DND-41 (cell line): ENCODE measurements around the gene WBP1L.

Experiments
- ATAC-seq: fragments of 200-7000 bp; cut with Tn5 transposase; 3 replicates; pipeline ENCODE4 v1.9.1; 2021; ENCODE audit warnings: low read depth; ENCODE audit not compliant: insufficient read depth
- DNase-seq: peaks from one replicate; pipeline ENCODE4 v3.0.0-alpha.2; 2020
- H2AFZ ChIP-seq: 2 replicates; pipeline ENCODE4 v1.6.0; 2012; ENCODE audit warnings: low read depth, low read length
- H3K27ac ChIP-seq: 2 replicates; pipeline ENCODE4 v1.5.1; 2012; ENCODE audit warnings: low read length, inconsistent platforms
- H3K27me3 ChIP-seq: fragments of 200-600 bp; sonication (generic); 2 replicates; pipeline ENCODE4 v1.6.0; 2012; ENCODE audit warnings: low read length, mild to moderate bottlenecking, inconsistent platforms; ENCODE audit not compliant: insufficient read depth, poor library complexity
- H3K36me3 ChIP-seq: 2 replicates; pipeline ENCODE4 v1.5.1; 2012; ENCODE audit warnings: low read length, inconsistent platforms; ENCODE audit not compliant: insufficient read depth
- H3K4me1 ChIP-seq: 2 replicates; pipeline ENCODE4 v1.5.1; 2012; ENCODE audit warnings: mild to moderate bottlenecking, low read length; ENCODE audit not compliant: insufficient read depth
- H3K4me2 ChIP-seq: 2 replicates; pipeline ENCODE4 v1.6.0; 2012; ENCODE audit warnings: mild to moderate bottlenecking, moderate library complexity, low read length, inconsistent platforms; ENCODE audit not compliant: insufficient read depth
- H3K4me3 ChIP-seq, 2 experiments: fragments of 200-600 bp in 1 of 2; shearing (Covaris generic) in 1 of 2; 2 replicates each; pipeline ENCODE4 v1.5.1; 2012 to 2016; ENCODE audit warnings: inconsistent platforms in 2 of 2, low read length in 2 of 2, mild to moderate bottlenecking in 2 of 2, low read depth in 1 of 2, moderate library complexity in 1 of 2
- H3K79me2 ChIP-seq: 2 replicates; pipeline ENCODE4 v1.6.0; 2012; ENCODE audit warnings: low read length, inconsistent platforms; ENCODE audit not compliant: insufficient read depth
- H3K9ac ChIP-seq: 2 replicates; pipeline ENCODE4 v1.6.0; 2012; ENCODE audit warnings: low read depth, mild to moderate bottlenecking, inconsistent platforms, low read length, moderate library complexity
- H3K9me3 ChIP-seq: 2 replicates; pipeline ENCODE4 v1.5.1; 2012; ENCODE audit warnings: low read length, moderate library complexity, mild to moderate bottlenecking, inconsistent platforms; ENCODE audit not compliant: insufficient read depth, severe bottlenecking
- H4K20me1 ChIP-seq: 2 replicates; pipeline ENCODE4 v1.6.0; 2012; ENCODE audit warnings: low read length; ENCODE audit not compliant: insufficient read depth
- EZH2 ChIP-seq: IDR thresholded peaks from 3 replicates; pipeline ENCODE4 v1.6.1; 2012; ENCODE audit warnings: borderline replicate concordance, low read depth, mild to moderate bottlenecking, moderate library complexity, low read length, inconsistent platforms; ENCODE audit not compliant: severe bottlenecking
- TF ChIP-seq, protein P1 (sequence below): IDR thresholded peaks from 2 replicates; pipeline ENCODE4 v1.5.1; 2012; ENCODE audit warnings: borderline replicate concordance, low read length, moderate library complexity, mild to moderate bottlenecking; ENCODE audit not compliant: poor library complexity, severe bottlenecking; ENCODE audit errors: extremely low read depth

WBP1L gene

DNA sequence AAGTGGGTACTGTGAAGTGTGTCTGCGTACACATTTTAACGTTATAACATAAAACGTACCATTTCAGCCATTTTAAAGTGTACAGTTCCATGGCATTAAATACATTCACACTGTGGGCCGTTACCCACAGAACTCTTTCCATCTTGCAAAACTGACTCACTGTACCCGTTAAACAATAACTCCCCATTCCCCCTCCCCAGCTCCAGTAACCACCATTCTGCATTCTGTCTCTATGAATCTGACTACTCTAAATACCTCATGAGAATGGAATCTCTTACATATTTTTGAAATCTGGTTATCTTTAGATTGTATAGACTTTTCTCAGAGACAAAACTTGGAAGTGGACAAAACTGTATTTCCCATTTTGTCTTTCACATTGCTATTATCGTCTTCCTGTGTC, 38.8 kb upstream of the WBP1L start:
- Histone ChIP-seq H3K36me3 (no peaks in the 10 kb centered on the region), H3K27ac (no peak overlapping the region), H3K4me3 (no peak overlapping the region), H3K9me3 (no peaks in the 10 kb centered on the region), H3K27me3 (no peaks in the 10 kb centered on the region), H3K4me2 (no peak overlapping the region), H4K20me1 (no peaks in the 10 kb centered on the region), H2AFZ (no peak overlapping the region), H3K79me2 (peaks cover 5% of the 10 kb centered on the region), H3K9ac (no peak overlapping the region), H3K4me1 (no peaks in the 10 kb centered on the region)
- TF ChIP-seq, protein P1, sequence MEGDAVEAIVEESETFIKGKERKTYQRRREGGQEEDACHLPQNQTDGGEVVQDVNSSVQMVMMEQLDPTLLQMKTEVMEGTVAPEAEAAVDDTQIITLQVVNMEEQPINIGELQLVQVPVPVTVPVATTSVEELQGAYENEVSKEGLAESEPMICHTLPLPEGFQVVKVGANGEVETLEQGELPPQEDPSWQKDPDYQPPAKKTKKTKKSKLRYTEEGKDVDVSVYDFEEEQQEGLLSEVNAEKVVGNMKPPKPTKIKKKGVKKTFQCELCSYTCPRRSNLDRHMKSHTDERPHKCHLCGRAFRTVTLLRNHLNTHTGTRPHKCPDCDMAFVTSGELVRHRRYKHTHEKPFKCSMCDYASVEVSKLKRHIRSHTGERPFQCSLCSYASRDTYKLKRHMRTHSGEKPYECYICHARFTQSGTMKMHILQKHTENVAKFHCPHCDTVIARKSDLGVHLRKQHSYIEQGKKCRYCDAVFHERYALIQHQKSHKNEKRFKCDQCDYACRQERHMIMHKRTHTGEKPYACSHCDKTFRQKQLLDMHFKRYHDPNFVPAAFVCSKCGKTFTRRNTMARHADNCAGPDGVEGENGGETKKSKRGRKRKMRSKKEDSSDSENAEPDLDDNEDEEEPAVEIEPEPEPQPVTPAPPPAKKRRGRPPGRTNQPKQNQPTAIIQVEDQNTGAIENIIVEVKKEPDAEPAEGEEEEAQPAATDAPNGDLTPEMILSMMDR, result no peak
- TF ChIP-seq EZH2, result no peak
- DNase-seq (no peak), ATAC-seq (no peak)

- DNase-seq (no peak), ATAC-seq (no peak)
- Histone ChIP-seq H3K4me2 (no peak overlapping the region), H3K36me3 (no peaks in the 10 kb centered on the region), H3K9me3 (no peaks in the 10 kb centered on the region), H3K79me2 (peaks cover 5% of the 10 kb centered on the region), H3K4me1 (no peaks in the 10 kb centered on the region), H2AFZ (no peak overlapping the region), H3K9ac (no peak overlapping the region), H3K27ac (no peak overlapping the region), H3K27me3 (no peaks in the 10 kb centered on the region), H4K20me1 (no peaks in the 10 kb centered on the region), H3K4me3 (no peak overlapping the region)
- TF ChIP-seq EZH2, result no peak
- TF ChIP-seq, protein P1, result no peak
Observed at GRCh38 chr10:102705531-102705930, 38.2 kb upstream of the WBP1L start.

DNA sequence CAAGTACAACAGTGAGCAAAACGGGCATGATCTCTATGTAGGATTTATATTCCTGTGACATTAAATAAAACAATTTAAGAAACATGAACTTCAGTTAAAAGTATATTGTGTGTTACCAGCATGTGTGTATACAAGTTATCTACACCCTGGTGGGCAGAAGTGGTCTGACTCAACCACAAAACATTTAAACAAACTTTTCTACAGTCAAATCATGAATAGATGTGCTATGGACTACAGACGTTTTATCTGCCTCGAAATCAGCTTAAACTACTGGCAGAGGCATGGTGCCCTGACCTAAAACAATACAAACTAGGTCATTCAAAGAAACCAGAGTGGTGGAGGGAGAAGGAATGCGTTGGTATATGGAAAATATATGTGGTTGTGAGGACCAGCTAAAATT, 33.1 kb upstream of the WBP1L start:
- Histone ChIP-seq H3K4me2 (no peak overlapping the region), H3K36me3 (no peaks in the 10 kb centered on the region; the same call in 1 of the 2 replicates), H3K4me1 (peaks cover 18% of the 10 kb centered on the region), H2AFZ (no peak overlapping the region), H3K79me2 (peaks cover 18% of the 10 kb centered on the region), H4K20me1 (peaks cover 4% of the 10 kb centered on the region; the same call in 1 of the 2 replicates), H3K9ac (no peak overlapping the region), H3K4me3 (no peak overlapping the region), H3K27ac (no peak overlapping the region), H3K27me3 (no peaks in the 10 kb centered on the region), H3K9me3 (no peaks in the 10 kb centered on the region)
- no peak for ATAC-seq
- no peak for DNase-seq
- TF ChIP-seq, protein P1, result no peak
- no peak for TF ChIP-seq EZH2

DNA sequence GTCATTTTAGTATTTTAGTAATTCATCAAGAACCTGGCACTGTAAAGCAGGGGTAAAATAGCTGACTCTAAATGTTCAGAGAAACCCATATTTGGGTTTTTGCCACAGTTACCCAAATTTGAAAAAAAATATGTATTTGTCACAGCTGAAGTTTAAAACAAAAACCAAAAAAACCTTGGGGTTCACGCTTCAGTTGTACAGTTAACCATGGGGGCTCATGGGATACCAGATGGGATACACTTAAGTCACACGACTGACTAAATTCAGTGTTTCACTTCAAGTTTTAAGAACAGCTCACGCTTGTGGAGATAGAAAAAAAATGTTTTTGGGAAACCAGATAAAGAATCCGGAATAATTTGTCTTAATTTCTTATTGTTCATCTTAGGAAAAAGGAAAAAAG, 31.7 kb upstream of the WBP1L start:
- H3K79me2 ChIP-seq, result peaks cover 31% of the 10 kb centered on the region
- no peak overlapping the region for H3K27ac ChIP-seq
- TF ChIP-seq EZH2, result no peak
- TF ChIP-seq, protein P1, result no peak
- no peak overlapping the region for H3K9ac ChIP-seq
- H3K27me3 ChIP-seq, result no peaks in the 10 kb centered on the region
- no peak for ATAC-seq
- H3K4me1 ChIP-seq, result peaks cover 31% of the 10 kb centered on the region
- no peak overlapping the region for H2AFZ ChIP-seq
- H3K9me3 ChIP-seq, result no peaks in the 10 kb centered on the region
- H3K4me2 ChIP-seq, result no peak overlapping the region
- H3K36me3 ChIP-seq, result peaks cover 3% of the 10 kb centered on the region
- DNase-seq, result no peak
- peaks cover 8% of the 10 kb centered on the region; the same call in 1 of the 2 replicates for H4K20me1 ChIP-seq
- no peak overlapping the region for H3K4me3 ChIP-seq
